GM13977 (cell line): ENCODE measurements around the gene KDM3B.

ENCODE experiments used
- DNase-seq: peaks from one replicate; pipeline ENCODE4 v3.0.0; 2012; ENCODE audit warnings: low spot score
- CTCF ChIP-seq: IDR thresholded peaks from 2 replicates; pipeline ENCODE4 v1.5.1; 2012; ENCODE audit warnings: mild to moderate bottlenecking, control low read depth; ENCODE audit not compliant: insufficient read depth; ENCODE audit errors: extremely low read depth, missing control alignments
- in situ Hi-C: fragments of 300-500 bp; cut with MboI; formaldehyde crosslinking; loops from one replicate; pipeline ENCODE4 v1.12.0; 2022; ENCODE audit warnings: low sequenced_read_pairs, low pct_unique_long_range_greater_than_20kb, mixed read lengths, inconsistent platforms; ENCODE audit not compliant: unreplicated experiment

Gene KDM3B

GRCh38 chr5:138330813-138331448, 21.6 kb upstream of the KDM3B start:
- in situ Hi-C loops, result no loop called here
- no peak for TF ChIP-seq CTCF
- no peak for DNase-seq

DNA sequence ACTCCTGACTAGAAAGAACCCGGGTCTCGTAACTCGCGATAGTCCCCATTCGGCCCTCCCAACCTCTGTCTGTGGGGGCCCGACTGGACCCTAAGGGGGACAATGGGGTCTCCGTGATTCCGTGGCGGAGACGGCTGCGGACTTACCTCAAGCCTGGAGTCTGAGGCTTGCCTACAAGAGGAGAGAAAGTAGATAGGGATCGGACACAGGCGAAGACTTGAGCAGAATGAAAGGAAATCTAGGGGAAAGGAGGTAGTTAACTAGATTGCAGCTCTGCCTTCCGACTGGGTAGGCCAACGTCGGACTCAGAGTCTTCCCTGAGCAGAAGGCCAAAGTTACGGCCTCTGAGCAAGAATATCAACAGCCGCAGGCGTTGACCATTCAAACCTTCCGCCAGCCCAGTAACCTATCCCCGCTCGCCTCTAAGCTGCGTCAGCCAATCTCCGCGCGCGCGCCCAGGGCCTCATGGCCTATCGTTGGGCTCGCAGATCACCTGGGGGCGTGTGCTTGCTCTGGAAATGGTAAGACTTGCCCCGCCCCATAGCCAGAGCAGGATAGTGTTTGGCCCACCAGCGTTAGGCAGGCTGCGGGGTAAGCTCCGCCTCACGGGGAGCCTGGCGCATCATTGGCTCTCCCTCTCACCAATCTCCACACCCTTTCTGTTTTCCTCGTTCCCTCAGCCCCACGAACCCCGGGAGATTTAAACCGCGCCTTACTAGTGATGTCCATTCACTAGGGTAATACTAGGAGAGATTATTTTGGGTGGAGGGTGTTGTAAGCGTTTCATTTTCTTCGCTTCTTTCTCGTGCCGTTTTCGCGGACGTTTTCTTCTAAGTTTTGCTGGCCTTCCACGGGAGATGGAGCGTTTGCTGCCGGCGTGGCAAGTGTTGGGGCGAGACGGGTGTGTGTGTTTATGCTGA, 20.8 kb upstream of the KDM3B start, which contains the start of gene CDC25C:
CDC25C (minus strand) TSS at position 356 of the 920 bp plus-strand sequence. CDS start 624 bp downstream, outside the sequence.
- in situ Hi-C loops, result no loop called here
- peak; percentile 96 for DNase-seq
- TF ChIP-seq CTCF, result no peak

- TF ChIP-seq CTCF, result no peak
- in situ Hi-C loops, result no loop called here
- DNase-seq, result no peak
Measured at GRCh38 chr5:138334867-138335447, 17.5 kb upstream of the KDM3B start.

DNA sequence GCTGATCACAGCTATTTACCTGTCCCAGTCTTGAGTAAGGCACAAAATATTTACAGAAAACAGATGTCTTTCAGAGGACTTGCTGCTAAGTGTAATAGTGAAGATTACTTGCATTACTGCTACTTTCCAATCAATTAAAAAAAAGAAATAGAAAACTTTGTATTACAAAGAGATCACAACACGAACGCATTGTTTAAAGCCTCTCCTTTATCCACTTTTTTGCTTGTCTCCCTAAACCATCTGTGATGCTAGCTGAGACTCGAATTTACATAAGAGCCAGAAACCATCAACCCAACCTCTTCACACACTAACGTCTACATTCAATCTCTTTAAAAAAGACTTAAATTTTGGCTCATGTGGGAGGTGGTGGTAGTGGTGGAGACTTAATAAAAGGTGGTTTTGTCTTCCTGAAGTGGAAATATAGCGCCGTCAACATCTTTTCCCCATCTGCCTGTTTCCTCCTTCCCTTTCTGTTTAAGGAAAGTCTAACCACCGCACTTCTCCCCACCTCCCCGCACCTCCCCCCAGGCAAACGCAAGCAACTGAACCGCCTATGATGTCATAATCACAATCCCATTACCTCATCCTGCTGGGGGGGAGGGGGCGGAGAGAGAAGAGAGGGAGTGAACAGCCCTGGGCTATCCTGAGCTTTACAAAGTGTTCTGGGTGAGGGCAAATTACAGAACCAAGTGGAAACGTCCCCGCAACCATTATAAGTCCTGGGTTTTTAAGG, 15.4 kb upstream of the KDM3B start:
- in situ Hi-C loops, result no loop called here
- DNase-seq, result no peak
- TF ChIP-seq CTCF, result no peak

DNA sequence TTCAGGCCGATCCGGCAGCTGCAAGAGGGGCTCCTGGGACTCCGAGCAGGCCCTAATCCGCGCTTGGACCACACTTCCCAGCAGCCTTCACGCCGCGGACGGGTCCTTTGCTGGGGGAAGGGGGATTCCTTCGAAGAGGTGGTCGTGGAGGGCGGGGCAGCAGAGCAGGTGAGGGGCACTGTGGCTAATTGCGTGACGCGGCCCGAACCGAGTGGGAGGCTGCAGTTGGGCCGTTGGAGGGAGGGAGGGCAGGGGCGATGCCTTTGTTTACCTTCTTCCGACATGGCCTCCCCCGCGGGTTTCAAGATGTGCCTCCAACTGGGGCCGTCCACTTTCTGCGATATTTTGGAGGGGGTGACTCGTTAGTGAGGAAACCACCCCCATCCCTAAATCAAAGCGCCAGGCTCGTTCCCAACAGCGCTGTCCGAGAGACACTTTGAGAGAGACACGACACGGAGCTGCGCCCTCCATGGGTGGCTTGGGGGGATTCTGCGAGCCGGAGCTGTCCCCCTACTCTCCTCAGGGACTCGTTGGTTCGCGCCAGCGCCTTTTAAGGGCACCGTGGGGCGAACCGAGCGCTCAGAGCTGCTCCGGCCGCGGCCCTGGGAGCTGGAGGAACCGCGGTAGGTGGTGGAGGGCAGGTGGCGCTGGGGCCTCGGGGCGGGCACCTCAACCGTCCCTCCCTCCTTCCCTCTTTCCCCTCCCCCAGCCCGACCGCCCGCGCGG, 14.6 kb upstream of the KDM3B start, which contains the start of gene FAM53C:
FAM53C (plus strand) TSS at position 582 of the 726 bp plus-strand sequence. CDS start 3,070 bp downstream, outside the sequence.
- no peak for TF ChIP-seq CTCF
- peak; percentile 92 for DNase-seq
- in situ Hi-C loops, result no loop called here
